Nephron progenitor cell (in vitro differentiated cells): ENCODE results near the gene RPL21.
"Not testable (repeated sequence)": the region's sequence is repeated elsewhere in the genome, so short reads cannot be mapped to it uniquely, and the experiment has no call there.

Experiments
- DNase-seq: peaks from one replicate; pipeline ENCODE4 v3.0.0; 2021
- H3K27ac Mint-ChIP-seq: 2 replicates; pipeline ENCODE4 v1.8.0; 2021; ENCODE audit warnings: mild to moderate bottlenecking, moderate library complexity, mixed read lengths
- H3K27me3 Mint-ChIP-seq: 2 replicates; pipeline ENCODE4 v1.8.0; 2021; ENCODE audit warnings: mild to moderate bottlenecking, low read depth, mixed read lengths; ENCODE audit not compliant: poor library complexity
- H3K36me3 Mint-ChIP-seq: 2 replicates; pipeline ENCODE4 v1.8.0; 2021; ENCODE audit warnings: low read depth, mixed read lengths
- H3K4me1 Mint-ChIP-seq: 2 replicates; pipeline ENCODE4 v1.8.0; 2021; ENCODE audit warnings: mixed read lengths
- H3K4me3 Mint-ChIP-seq: 2 replicates; pipeline ENCODE4 v1.8.0; 2021; ENCODE audit warnings: mild to moderate bottlenecking, moderate library complexity, mixed read lengths
- H3K9me3 Mint-ChIP-seq: 2 replicates; pipeline ENCODE4 v1.8.0; 2021; ENCODE audit warnings: mild to moderate bottlenecking, moderate library complexity, mixed read lengths
- TF ChIP-seq, protein P1 (sequence below): fragments of 200-600 bp; sonication (generic); IDR thresholded peaks from 2 replicates; pipeline ENCODE4 v1.5.0; 2021; ENCODE audit warnings: antibody characterized with exemption

The RPL21 gene

DNA sequence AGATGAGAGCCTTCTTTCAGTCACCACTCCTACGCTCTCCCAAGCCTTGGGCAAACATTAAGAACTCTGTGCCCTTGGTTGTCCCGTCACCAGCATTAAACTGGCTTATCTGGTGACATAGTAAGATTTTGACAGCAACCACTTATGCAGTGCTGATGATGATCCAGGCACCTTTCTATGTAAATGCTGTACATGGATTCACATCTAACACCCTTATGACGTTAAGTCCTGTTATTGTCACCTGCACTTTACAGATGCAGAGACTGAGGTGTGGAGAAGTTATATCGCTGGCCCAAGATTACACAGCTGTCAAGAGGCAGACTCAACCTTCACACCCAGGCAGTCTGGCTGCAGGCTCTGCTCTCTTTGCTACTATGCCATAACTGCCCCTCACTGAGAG is 44.3 kb downstream of the RPL21 start:
- Mint-ChIP-seq H3K36me3 (no peaks in the 10 kb centered on the region), H3K27ac (no peak overlapping the region), H3K4me3 (no peak overlapping the region), H3K4me1 (peaks cover under 1% of the 10 kb centered on the region), H3K9me3 (peaks cover 4% of the 10 kb centered on the region), H3K27me3 (peaks cover 32% of the 10 kb centered on the region)
- DNase-seq: no peak
- TF ChIP-seq, protein P1, sequence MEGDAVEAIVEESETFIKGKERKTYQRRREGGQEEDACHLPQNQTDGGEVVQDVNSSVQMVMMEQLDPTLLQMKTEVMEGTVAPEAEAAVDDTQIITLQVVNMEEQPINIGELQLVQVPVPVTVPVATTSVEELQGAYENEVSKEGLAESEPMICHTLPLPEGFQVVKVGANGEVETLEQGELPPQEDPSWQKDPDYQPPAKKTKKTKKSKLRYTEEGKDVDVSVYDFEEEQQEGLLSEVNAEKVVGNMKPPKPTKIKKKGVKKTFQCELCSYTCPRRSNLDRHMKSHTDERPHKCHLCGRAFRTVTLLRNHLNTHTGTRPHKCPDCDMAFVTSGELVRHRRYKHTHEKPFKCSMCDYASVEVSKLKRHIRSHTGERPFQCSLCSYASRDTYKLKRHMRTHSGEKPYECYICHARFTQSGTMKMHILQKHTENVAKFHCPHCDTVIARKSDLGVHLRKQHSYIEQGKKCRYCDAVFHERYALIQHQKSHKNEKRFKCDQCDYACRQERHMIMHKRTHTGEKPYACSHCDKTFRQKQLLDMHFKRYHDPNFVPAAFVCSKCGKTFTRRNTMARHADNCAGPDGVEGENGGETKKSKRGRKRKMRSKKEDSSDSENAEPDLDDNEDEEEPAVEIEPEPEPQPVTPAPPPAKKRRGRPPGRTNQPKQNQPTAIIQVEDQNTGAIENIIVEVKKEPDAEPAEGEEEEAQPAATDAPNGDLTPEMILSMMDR: no peak

DNA sequence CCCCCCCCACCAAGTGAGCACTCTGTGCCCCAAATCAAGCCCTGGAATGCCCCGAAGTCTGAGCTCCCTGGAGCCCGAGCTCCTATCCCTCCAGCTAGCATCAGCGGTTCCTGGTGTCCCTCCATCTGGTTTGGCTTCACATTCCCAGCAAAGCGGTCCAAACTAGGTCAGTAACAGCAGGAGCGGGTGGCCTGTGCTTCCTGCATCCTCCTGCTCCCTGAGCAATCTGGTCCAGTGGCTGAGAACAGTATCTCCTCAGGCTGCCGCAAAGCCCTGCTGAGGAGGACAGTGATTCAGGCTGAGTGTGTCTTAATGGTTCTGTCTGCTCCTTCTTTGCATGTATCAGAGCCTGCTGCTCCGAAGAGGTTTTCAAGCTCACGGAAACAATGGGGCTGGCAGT is 45.1 kb downstream of the RPL21 start:
- H3K27me3 Mint-ChIP-seq: peaks cover 32% of the 10 kb centered on the region
- H3K4me1 Mint-ChIP-seq: no peaks in the 10 kb centered on the region
- no peak overlapping the region for H3K27ac Mint-ChIP-seq
- no peaks in the 10 kb centered on the region for H3K36me3 Mint-ChIP-seq
- DNase-seq: no peak
- H3K9me3 Mint-ChIP-seq: peaks cover 4% of the 10 kb centered on the region
- no peak overlapping the region for H3K4me3 Mint-ChIP-seq
- TF ChIP-seq, protein P1: no peak

DNA sequence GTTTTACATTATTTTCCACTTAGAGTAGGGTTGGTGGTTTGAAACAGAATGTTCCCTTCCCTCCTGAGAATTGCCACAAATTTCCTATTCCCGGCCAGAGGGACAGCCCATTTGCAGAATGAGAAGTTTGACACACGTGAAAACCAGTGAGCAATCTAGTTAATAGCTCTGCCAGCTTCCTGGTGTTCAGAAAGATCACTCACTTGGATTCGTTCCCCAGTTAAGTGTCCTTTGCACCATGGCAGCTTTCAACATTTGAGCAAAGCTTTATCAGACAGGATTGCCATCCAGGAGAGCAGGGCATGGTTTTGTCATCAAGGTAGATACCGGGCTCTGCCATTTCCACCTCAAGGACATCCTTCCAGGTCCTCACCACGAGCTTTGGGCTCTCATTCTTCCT is 47.5 kb downstream of the RPL21 start:
- Mint-ChIP-seq H3K9me3 (peaks cover 15% of the 10 kb centered on the region), H3K4me3 (no peak overlapping the region), H3K4me1 (no peaks in the 10 kb centered on the region), H3K27ac (no peak overlapping the region), H3K27me3 (peaks cover 33% of the 10 kb centered on the region), H3K36me3 (no peaks in the 10 kb centered on the region)
- no peak for DNase-seq
- TF ChIP-seq, protein P1: no peak

DNA sequence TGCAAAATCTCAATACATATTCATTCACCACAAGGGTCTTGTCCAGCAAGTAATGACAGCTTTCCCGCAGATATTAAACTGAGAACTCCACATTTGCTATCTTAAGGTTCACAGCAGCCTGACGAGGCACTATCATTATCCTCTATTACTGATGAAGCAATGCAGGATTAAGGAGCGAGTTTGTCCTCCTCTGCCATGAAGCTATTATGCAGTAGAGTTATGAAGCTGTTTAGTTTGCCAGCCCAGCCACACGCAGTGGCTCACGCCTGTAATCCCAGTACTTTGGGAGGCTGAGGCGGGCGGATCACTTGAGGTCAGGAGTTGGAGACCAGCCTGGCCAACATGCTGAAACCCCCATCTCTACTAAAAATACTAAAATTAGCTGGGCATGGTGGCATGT is 49.0 kb downstream of the RPL21 start:
- H3K4me1 Mint-ChIP-seq, H3K36me3 Mint-ChIP-seq, H3K4me3 Mint-ChIP-seq, DNase-seq, H3K27ac Mint-ChIP-seq: not testable (repeated sequence)
- peaks cover 15% of the 10 kb centered on the region for H3K9me3 Mint-ChIP-seq
- peaks cover 23% of the 10 kb centered on the region for H3K27me3 Mint-ChIP-seq

DNA sequence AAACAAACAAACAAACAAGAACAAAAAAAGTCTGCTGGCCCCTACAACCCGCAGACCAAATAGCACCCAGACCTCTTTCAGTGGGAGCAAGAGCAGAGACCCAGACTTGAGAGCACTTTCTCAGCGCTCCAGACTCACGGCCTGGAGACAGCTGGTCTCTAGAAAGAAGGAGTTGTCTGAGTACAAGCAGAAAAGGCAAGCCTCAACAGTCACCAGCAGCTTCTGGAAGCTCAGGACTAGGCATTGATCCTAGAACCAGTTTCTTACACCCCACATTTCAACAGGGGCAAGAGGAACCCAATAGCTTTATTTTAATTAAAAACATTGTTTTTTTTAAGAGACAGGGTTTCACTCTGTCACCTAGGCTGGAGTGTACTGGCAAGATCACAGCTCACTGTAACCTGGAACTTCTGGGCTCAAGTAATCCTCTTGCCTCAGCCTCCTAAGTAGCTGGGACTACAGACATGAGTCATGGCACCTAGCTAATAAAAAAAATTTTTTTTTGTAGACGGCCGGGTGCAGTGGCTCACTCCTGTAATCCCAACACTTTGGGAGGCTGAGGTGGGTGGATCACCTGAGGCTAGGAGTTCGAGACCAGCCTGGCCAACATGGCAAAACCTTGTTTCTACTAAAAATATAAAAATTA is 49.7 kb downstream of the RPL21 start:
- H3K27ac Mint-ChIP-seq: no peak overlapping the region
- no peaks in the 10 kb centered on the region for H3K4me1 Mint-ChIP-seq
- no peak overlapping the region for H3K4me3 Mint-ChIP-seq
- DNase-seq: no peak
- H3K27me3 Mint-ChIP-seq: peaks cover 29% of the 10 kb centered on the region
- H3K36me3 Mint-ChIP-seq: no peaks in the 10 kb centered on the region
- peaks cover 15% of the 10 kb centered on the region for H3K9me3 Mint-ChIP-seq
- TF ChIP-seq, protein P1: no peak

DNA sequence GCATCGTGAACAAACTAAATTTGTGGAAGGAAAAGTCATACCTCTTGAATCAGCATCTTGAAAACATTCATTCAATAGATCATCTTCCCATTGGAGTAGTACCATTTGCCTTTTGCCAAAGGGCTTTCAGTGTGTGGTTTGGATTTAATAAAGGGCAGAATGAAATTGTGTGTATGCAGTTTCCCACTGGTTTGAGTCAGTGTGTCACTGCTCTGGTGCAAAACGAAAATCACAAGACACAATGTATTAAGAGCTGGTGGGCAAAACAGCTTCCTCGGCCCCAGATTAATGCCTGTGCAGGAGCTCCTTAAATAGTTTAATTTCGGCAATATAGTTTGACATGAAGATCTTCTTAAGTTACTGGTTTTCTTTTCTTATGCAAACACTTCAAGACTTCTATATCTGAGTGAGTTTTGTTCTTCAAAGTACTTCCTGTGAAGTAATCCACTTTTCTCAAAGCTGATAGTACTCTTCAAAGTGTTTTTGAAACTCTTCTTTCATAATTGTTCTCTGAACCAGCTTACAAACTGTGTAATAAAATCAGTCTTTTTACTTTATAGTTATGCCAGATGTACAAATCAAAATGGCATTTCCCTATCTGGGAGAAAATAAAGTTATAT is 51.4 kb downstream of the RPL21 start:
- H3K36me3 Mint-ChIP-seq: no peaks in the 10 kb centered on the region

More for the DNA sequence above, 51.4 kb downstream of the RPL21 start:
- Mint-ChIP-seq H3K27ac (no peak overlapping the region), H3K27me3 (peaks cover 26% of the 10 kb centered on the region), H3K4me1 (no peaks in the 10 kb centered on the region), H3K9me3 (peaks cover 15% of the 10 kb centered on the region), H3K4me3 (no peak overlapping the region)
- no peak for DNase-seq
- TF ChIP-seq, protein P1: no peak
